ENCODE data around the gene CPNE4.
A peak's percentile ranks its signal among the peaks of the same experiment; 100 is the strongest.

GRCh38 chr3:132034486-132035464 lies at the start of gene CPNE4:
- peak in 4 of 6 experiments; percentile 8 to 39 (median 33) for TF ChIP-seq CTCF (IDR thresholded peaks at IDR 0.05)
- no peak for TF ChIP-seq POLR2A (IDR thresholded peaks at IDR 0.05)
